WTC11 (cell line): ENCODE measurements around the gene HIPK3.

Experiments
- ETV6 ChIP-seq: sonication (generic); formaldehyde crosslinking; IDR thresholded peaks from 2 replicates; pipeline ENCODE4 v1.8.1; 2022; ENCODE audit warnings: mild to moderate bottlenecking, missing genetic modification reagents
- FOXP1 ChIP-seq: sonication (generic); formaldehyde crosslinking; IDR thresholded peaks from 2 replicates; pipeline ENCODE4 v1.8.0; 2022; ENCODE audit warnings: missing genetic modification reagents, mild to moderate bottlenecking, moderate library complexity, borderline replicate concordance
- NR3C1 ChIP-seq: sonication (generic); formaldehyde crosslinking; conservative IDR thresholded peaks from 2 replicates; pipeline ENCODE4 v1.8.1; 2023; ENCODE audit warnings: low read depth, mild to moderate bottlenecking, missing genetic modification reagents
- SP1 ChIP-seq: sonication (generic); formaldehyde crosslinking; conservative IDR thresholded peaks from 2 replicates; pipeline ENCODE4 v1.8.1; 2022; ENCODE audit warnings: missing genetic modification reagents
- TCF7 ChIP-seq: sonication (generic); formaldehyde crosslinking; IDR thresholded peaks from 2 replicates; pipeline ENCODE4 v1.8.0; 2022; ENCODE audit warnings: mild to moderate bottlenecking, low read depth, missing genetic modification reagents, moderate library complexity
- TP53 ChIP-seq: sonication (generic); formaldehyde crosslinking; IDR thresholded peaks from 2 replicates; pipeline ENCODE4 v1.8.1; 2023; ENCODE audit warnings: mild to moderate bottlenecking, missing genetic modification reagents
- TF ChIP-seq, protein P1 (sequence below): fragments of 200-600 bp; IDR thresholded peaks from 2 replicates; pipeline ENCODE4 v1.8.0; 2022; ENCODE audit warnings: antibody characterized with exemption
- TF ChIP-seq, protein P2 (sequence below): sonication (generic); formaldehyde crosslinking; IDR thresholded peaks from 2 replicates; pipeline ENCODE4 v1.8.0; 2022; ENCODE audit warnings: mild to moderate bottlenecking, missing genetic modification reagents
- TF ChIP-seq, protein P3 (sequence below): sonication (generic); formaldehyde crosslinking; IDR thresholded peaks from 2 replicates; pipeline ENCODE4 v1.8.1; 2022; ENCODE audit warnings: low read depth, mild to moderate bottlenecking, moderate library complexity, missing genetic modification reagents, borderline replicate concordance
- TF ChIP-seq, protein P4 (sequence below): sonication (generic); formaldehyde crosslinking; IDR thresholded peaks from 2 replicates; pipeline ENCODE4 v1.8.1; 2022; ENCODE audit warnings: mild to moderate bottlenecking, missing genetic modification reagents, moderate library complexity, borderline replicate concordance
- TF ChIP-seq, protein P5 (sequence below): sonication (generic); formaldehyde crosslinking; IDR thresholded peaks from 2 replicates; pipeline ENCODE4 v1.8.1; 2023; ENCODE audit warnings: mild to moderate bottlenecking, missing genetic modification reagents

DNA sequence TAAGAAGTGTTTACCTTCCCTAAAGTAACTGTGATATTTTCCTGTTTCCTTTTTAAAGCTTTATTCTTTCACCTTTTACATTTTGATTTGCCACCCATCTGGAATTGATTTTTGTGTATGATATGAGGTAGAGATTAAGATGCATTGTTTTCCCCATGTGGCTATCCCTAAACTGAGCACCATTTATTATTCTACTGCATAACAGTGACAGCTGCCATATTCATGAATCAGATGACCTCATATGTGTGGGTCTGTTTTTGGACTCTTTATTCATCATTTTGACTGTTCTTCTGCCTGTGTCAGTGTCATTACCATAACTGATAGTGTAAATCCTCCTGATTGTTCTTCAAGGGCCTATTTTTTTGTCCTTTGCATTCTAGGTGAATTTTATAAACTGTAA is 50.8 kb downstream of the HIPK3 start:
- TF ChIP-seq, protein P1, sequence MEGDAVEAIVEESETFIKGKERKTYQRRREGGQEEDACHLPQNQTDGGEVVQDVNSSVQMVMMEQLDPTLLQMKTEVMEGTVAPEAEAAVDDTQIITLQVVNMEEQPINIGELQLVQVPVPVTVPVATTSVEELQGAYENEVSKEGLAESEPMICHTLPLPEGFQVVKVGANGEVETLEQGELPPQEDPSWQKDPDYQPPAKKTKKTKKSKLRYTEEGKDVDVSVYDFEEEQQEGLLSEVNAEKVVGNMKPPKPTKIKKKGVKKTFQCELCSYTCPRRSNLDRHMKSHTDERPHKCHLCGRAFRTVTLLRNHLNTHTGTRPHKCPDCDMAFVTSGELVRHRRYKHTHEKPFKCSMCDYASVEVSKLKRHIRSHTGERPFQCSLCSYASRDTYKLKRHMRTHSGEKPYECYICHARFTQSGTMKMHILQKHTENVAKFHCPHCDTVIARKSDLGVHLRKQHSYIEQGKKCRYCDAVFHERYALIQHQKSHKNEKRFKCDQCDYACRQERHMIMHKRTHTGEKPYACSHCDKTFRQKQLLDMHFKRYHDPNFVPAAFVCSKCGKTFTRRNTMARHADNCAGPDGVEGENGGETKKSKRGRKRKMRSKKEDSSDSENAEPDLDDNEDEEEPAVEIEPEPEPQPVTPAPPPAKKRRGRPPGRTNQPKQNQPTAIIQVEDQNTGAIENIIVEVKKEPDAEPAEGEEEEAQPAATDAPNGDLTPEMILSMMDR, result no peak
- TF ChIP-seq ETV6 (CRISPR knock-in tag) (no peak), TCF7 (CRISPR knock-in tag) (no peak), NR3C1 (CRISPR knock-in tag) (no peak), FOXP1 (CRISPR knock-in tag) (no peak), TP53 (CRISPR knock-in tag) (no peak), SP1 (no peak)
- TF ChIP-seq, protein P2, sequence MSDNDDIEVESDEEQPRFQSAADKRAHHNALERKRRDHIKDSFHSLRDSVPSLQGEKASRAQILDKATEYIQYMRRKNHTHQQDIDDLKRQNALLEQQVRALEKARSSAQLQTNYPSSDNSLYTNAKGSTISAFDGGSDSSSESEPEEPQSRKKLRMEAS (CRISPR knock-in tag), result no peak
- TF ChIP-seq, protein P3, sequence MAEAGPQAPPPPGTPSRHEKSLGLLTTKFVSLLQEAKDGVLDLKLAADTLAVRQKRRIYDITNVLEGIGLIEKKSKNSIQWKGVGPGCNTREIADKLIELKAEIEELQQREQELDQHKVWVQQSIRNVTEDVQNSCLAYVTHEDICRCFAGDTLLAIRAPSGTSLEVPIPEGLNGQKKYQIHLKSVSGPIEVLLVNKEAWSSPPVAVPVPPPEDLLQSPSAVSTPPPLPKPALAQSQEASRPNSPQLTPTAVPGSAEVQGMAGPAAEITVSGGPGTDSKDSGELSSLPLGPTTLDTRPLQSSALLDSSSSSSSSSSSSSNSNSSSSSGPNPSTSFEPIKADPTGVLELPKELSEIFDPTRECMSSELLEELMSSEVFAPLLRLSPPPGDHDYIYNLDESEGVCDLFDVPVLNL (CRISPR knock-in tag), result no peak
- TF ChIP-seq, protein P4, sequence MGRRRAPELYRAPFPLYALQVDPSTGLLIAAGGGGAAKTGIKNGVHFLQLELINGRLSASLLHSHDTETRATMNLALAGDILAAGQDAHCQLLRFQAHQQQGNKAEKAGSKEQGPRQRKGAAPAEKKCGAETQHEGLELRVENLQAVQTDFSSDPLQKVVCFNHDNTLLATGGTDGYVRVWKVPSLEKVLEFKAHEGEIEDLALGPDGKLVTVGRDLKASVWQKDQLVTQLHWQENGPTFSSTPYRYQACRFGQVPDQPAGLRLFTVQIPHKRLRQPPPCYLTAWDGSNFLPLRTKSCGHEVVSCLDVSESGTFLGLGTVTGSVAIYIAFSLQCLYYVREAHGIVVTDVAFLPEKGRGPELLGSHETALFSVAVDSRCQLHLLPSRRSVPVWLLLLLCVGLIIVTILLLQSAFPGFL (CRISPR knock-in tag), result no peak
- TF ChIP-seq, protein P5, sequence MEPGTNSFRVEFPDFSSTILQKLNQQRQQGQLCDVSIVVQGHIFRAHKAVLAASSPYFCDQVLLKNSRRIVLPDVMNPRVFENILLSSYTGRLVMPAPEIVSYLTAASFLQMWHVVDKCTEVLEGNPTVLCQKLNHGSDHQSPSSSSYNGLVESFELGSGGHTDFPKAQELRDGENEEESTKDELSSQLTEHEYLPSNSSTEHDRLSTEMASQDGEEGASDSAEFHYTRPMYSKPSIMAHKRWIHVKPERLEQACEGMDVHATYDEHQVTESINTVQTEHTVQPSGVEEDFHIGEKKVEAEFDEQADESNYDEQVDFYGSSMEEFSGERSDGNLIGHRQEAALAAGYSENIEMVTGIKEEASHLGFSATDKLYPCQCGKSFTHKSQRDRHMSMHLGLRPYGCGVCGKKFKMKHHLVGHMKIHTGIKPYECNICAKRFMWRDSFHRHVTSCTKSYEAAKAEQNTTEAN (CRISPR knock-in tag), result no peak
